BJ (cell line): ENCODE results near the gene ADD2. TPM values are rescaled to one million over a fixed set of nuclear protein-coding genes. Genes with fewer than 3 reads are reported as not detected.

Experiments used
- CTCF ChIA-PET: fragments of 350-600 bp; formaldehyde crosslinking; extraction: SDS; loops from one replicate; lab custom pipeline; 2021; ENCODE audit warnings: antibody characterized with exemption, inconsistent platforms; lab: Yijun Ruan, JAX
- POLR2A ChIA-PET: fragments of 300-600 bp; sonication (Branson Sonifier 250); formaldehyde crosslinking; extraction: SDS; loops from one replicate; lab custom pipeline; 2021; ENCODE audit warnings: antibody characterized with exemption; lab: Charles Lee
- DNase-seq: peaks from one replicate; pipeline ENCODE4 v3.0.0-alpha.2; 2011; ENCODE audit warnings: low read depth
- H3K27me3 ChIP-seq: 2 replicates; pipeline ENCODE4 v1.6.0; 2011; ENCODE audit warnings: low read length; ENCODE audit not compliant: control insufficient read depth, insufficient read depth
- H3K36me3 ChIP-seq: 2 replicates; pipeline ENCODE4 v1.5.1; 2011; ENCODE audit warnings: low read length; ENCODE audit not compliant: control insufficient read depth, insufficient read depth
- H3K4me3 ChIP-seq: 2 replicates; pipeline ENCODE4 v1.5.1; 2011; ENCODE audit warnings: low read depth, mild to moderate bottlenecking, control low read depth, low read length
- polyA plus RNA-seq: library from polyadenylated mRNA; depleted of rRNA; stranded (reverse); fragments of >200 nt; gene quantifications from 2 replicates; pipeline ENCODE4 v1.2.3, GENCODE V29; 2011
- TF ChIP-seq, protein P1 (sequence below): IDR thresholded peaks from 2 replicates; pipeline ENCODE4 v1.5.1; 2011; ENCODE audit warnings: low read depth, mild to moderate bottlenecking, control low read depth, inconsistent platforms, low read length, moderate library complexity; ENCODE audit not compliant: insufficient read depth

Gene ADD2
- polyA plus RNA-seq, 1 experiment = not detected

DNA sequence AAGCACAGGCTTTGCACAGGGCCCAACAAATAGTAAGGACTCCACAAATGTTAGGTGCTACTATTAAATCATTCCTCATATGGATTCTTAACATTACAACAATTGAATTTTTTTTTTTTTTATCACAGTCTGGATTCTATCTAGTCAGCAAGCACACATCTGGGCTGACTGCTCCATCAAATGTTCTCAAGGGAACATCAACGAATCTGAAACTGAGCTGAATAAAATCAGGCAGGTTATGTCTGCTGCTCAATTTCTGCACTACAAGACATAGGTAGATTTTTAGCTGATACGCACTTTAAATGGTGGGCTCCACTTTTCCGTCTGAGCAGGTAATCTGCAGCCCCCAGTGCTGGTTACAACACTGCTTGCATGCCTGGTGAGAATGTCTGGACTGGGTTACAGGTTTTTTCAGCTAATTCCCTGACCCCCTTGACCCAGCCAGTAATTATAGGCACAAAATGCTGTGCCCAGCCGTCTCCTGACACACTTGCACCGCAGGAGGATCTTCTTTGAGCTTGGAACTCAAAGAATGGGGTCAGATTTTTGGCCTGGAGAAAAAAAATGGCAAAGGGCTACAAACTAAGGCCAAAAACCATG, 44.6 kb downstream of the ADD2 start:
- Histone ChIP-seq H3K36me3 (no peaks in the 10 kb centered on the region), H3K27me3 (peaks cover 1% of the 10 kb centered on the region), H3K4me3 (no peak overlapping the region)
- ChIA-PET POLR2A (no interaction called here), CTCF (interaction anchor here (0.6 to 0.8 kb wide), 2 partner anchors 417 to 422 kb away, joined by 3 read pairs; partner anchors contain the start of gene FAM136A)
- no peak for DNase-seq
- TF ChIP-seq, protein P1, sequence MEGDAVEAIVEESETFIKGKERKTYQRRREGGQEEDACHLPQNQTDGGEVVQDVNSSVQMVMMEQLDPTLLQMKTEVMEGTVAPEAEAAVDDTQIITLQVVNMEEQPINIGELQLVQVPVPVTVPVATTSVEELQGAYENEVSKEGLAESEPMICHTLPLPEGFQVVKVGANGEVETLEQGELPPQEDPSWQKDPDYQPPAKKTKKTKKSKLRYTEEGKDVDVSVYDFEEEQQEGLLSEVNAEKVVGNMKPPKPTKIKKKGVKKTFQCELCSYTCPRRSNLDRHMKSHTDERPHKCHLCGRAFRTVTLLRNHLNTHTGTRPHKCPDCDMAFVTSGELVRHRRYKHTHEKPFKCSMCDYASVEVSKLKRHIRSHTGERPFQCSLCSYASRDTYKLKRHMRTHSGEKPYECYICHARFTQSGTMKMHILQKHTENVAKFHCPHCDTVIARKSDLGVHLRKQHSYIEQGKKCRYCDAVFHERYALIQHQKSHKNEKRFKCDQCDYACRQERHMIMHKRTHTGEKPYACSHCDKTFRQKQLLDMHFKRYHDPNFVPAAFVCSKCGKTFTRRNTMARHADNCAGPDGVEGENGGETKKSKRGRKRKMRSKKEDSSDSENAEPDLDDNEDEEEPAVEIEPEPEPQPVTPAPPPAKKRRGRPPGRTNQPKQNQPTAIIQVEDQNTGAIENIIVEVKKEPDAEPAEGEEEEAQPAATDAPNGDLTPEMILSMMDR = no peak

GRCh38 chr2:70720124-70720523, 47.9 kb downstream of the ADD2 start:
- ChIA-PET CTCF (no interaction called here), POLR2A (no interaction called here)
- Histone ChIP-seq H3K4me3 (no peak overlapping the region), H3K36me3 (no peaks in the 10 kb centered on the region), H3K27me3 (peaks cover 3% of the 10 kb centered on the region)
- TF ChIP-seq, protein P1 = no peak
- no peak for DNase-seq

GRCh38 chr2:70719231-70719630, 48.8 kb downstream of the ADD2 start:
- TF ChIP-seq, protein P1 = no peak
- Histone ChIP-seq H3K27me3 (peaks cover 3% of the 10 kb centered on the region), H3K4me3 (no peak overlapping the region), H3K36me3 (no peaks in the 10 kb centered on the region)
- ChIA-PET CTCF (no interaction called here), POLR2A (interaction anchor here (0.6 kb wide), 1 partner anchor 1277 kb away, joined by 3 read pairs; no protein-coding TSS in a partner anchor)
- DNase-seq = no peak

DNA sequence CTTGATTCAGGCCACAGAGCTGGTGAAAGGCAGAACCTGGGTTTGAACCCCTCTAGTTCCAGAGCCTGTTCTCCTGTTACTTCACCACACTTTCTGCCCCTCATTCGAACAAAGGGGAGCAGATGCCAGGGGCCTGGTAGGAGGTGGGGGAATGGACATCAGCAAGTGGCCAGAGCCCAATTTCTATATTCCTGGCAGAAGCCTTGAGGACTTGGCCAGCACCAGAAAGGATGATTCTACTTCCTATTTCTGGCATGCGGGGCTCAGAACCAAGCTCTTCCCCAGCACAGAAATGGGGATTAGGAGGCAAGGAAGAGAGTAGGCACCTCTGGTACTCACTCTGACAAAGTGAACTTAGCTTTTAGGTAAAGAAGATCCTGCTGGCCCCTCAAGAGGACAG, 49.3 kb downstream of the ADD2 start:
- TF ChIP-seq, protein P1 = no peak
- CTCF ChIA-PET = no interaction called here
- DNase-seq = no peak
- Histone ChIP-seq H3K27me3 (peaks cover 3% of the 10 kb centered on the region), H3K4me3 (no peak overlapping the region), H3K36me3 (no peaks in the 10 kb centered on the region)
- POLR2A ChIA-PET = no interaction called here

DNA sequence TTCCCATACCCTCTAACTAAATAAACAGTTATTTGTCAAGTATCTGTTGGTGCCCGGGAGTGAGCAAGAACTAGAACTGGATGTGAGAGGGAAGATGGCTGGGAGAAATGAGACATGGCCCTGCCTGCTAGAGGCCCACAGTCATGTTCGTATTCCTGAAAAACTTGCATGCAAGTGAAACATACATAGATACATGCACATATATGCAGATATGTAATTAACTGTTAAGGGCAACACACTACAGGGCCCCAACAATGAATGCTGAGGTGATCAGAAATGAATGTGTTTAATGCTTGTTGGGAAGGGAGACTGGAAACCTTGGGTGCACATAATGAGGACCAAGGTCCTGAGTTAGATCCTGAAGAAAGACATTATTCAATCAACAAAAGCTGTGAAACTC, 49.8 kb downstream of the ADD2 start:
- no peak overlapping the region for H3K4me3 ChIP-seq
- CTCF ChIA-PET = interaction anchor here (0.6 kb wide), 1 partner anchor 34 kb away, joined by 3 read pairs; no protein-coding TSS in a partner anchor
- H3K36me3 ChIP-seq = no peaks in the 10 kb centered on the region
- POLR2A ChIA-PET = no interaction called here
- TF ChIP-seq, protein P1 = no peak
- DNase-seq = no peak
- peaks cover 3% of the 10 kb centered on the region for H3K27me3 ChIP-seq
